Inferior parietal cortex (tissue), 1 donor: ENCODE measurements around the gene TYSND1.
"Not testable (repeated sequence)": the region's sequence is repeated elsewhere in the genome, so short reads cannot be mapped to it uniquely, and the experiment has no call there.

ENCODE experiments used
- DNase-seq: peaks from one replicate; pipeline ENCODE4 v3.0.0-alpha.2; 2016; ENCODE audit errors: extremely low spot score

Gene TYSND1

GRCh38 chr10:70109064-70109729 is 37.3 kb downstream of the TYSND1 start:
- no peak for DNase-seq

GRCh38 chr10:70106958-70107791 is 39.3 kb downstream of the TYSND1 start:
- DNase-seq, result no peak

GRCh38 chr10:70101668-70102067 is 44.8 kb downstream of the TYSND1 start:
- no peak for DNase-seq

GRCh38 chr10:70101068-70101562 is 45.4 kb downstream of the TYSND1 start:
- DNase-seq, result not testable (repeated sequence)

GRCh38 chr10:70098271-70098670 is 48.2 kb downstream of the TYSND1 start:
- DNase-seq, result no peak

GRCh38 chr10:70097459-70097858 is 49.0 kb downstream of the TYSND1 start:
- DNase-seq, result no peak

- DNase-seq, result no peak
Measured at GRCh38 chr10:70096705-70097420, 49.6 kb downstream of the TYSND1 start.

- no peak for DNase-seq
Measured at GRCh38 chr10:70096016-70096704, 50.3 kb downstream of the TYSND1 start.

- no peak for DNase-seq
Measured at GRCh38 chr10:70094250-70094649, 52.2 kb downstream of the TYSND1 start.

- no peak for DNase-seq
Measured at GRCh38 chr10:70093335-70093944, 53.1 kb downstream of the TYSND1 start.

- no peak for DNase-seq
Measured at GRCh38 chr10:70092389-70092718, 54.1 kb downstream of the TYSND1 start.

GRCh38 chr10:70090951-70091350 is 55.5 kb downstream of the TYSND1 start:
- DNase-seq, result no peak

GRCh38 chr10:70090013-70090412 is 56.5 kb downstream of the TYSND1 start:
- DNase-seq, result no peak

GRCh38 chr10:70088308-70088698 is 58.2 kb downstream of the TYSND1 start:
- no peak for DNase-seq
